H9 (cell line): ENCODE results near the gene BHLHE23. TPM values are rescaled to one million over a fixed set of nuclear protein-coding genes. Genes with fewer than 3 reads are reported as not detected.

Experiments
- DNase-seq: peaks from one replicate; pipeline ENCODE4 v3.0.0-alpha.2; 2017
- H2AFZ ChIP-seq: one replicate; pipeline ENCODE4 v1.6.1; 2013; ENCODE audit warnings: mild to moderate bottlenecking, low read length, control low read depth, moderate library complexity
- H2AK5ac ChIP-seq: 2 replicates; pipeline ENCODE4 v1.6.1; 2013; ENCODE audit warnings: low read length, control low read depth, mixed read lengths; ENCODE audit not compliant: insufficient read length
- H2BK120ac ChIP-seq: one replicate; pipeline ENCODE4 v1.6.1; 2013; ENCODE audit warnings: low read depth, mild to moderate bottlenecking, low read length, control low read depth, inconsistent platforms; ENCODE audit not compliant: poor library complexity, severe bottlenecking
- H2BK12ac ChIP-seq: 2 replicates; pipeline ENCODE4 v1.6.1; 2013; ENCODE audit warnings: low read length, control low read depth, mixed read lengths, low read depth; ENCODE audit not compliant: insufficient read length
- H2BK15ac ChIP-seq: 2 replicates; pipeline ENCODE4 v1.6.1; 2013; ENCODE audit warnings: low read depth, low read length, control low read depth
- H2BK20ac ChIP-seq: one replicate; pipeline ENCODE4 v1.6.1; 2013; ENCODE audit warnings: low read depth, mild to moderate bottlenecking, low read length, control low read depth, inconsistent platforms; ENCODE audit not compliant: poor library complexity, severe bottlenecking
- H2BK5ac ChIP-seq: 2 replicates; pipeline ENCODE4 v1.6.1; 2013; ENCODE audit warnings: low read length, control low read depth, mixed read lengths; ENCODE audit not compliant: insufficient read length
- H3K14ac ChIP-seq: 2 replicates; pipeline ENCODE4 v1.6.1; 2013; ENCODE audit warnings: low read length, control low read depth; ENCODE audit not compliant: insufficient read depth
- H3K18ac ChIP-seq: 2 replicates; pipeline ENCODE4 v1.6.1; 2013; ENCODE audit warnings: low read depth, mild to moderate bottlenecking, mixed read lengths, low read length, control low read depth; ENCODE audit not compliant: insufficient read length
- H3K23ac ChIP-seq: 2 replicates; pipeline ENCODE4 v1.6.1; 2013; ENCODE audit warnings: low read length, control low read depth, mixed read lengths, low read depth; ENCODE audit not compliant: insufficient read length
- H3K23me2 ChIP-seq: 2 replicates; pipeline ENCODE4 v1.6.1; 2013; ENCODE audit warnings: low read depth, mild to moderate bottlenecking, mixed read lengths, low read length, control low read depth; ENCODE audit not compliant: insufficient read length, poor library complexity, severe bottlenecking
- H3K27ac ChIP-seq: 2 replicates; pipeline ENCODE4 v1.5.1; 2013; ENCODE audit warnings: low read length, control low read depth, mixed read lengths, low read depth; ENCODE audit not compliant: insufficient read length
- H3K27me3 ChIP-seq: 2 replicates; pipeline ENCODE4 v1.6.1; 2013; ENCODE audit warnings: low read length, control low read depth, inconsistent platforms; ENCODE audit not compliant: insufficient read depth
- H3K4ac ChIP-seq: 2 replicates; pipeline ENCODE4 v1.6.1; 2013; ENCODE audit warnings: low read depth, mild to moderate bottlenecking, control low read depth, inconsistent platforms, low read length, moderate library complexity
- H3K4me1 ChIP-seq: 2 replicates; pipeline ENCODE4 v1.6.1; 2013; ENCODE audit warnings: low read length, control low read depth, inconsistent platforms; ENCODE audit not compliant: insufficient read depth
- H3K4me2 ChIP-seq: 2 replicates; pipeline ENCODE4 v1.6.1; 2013; ENCODE audit warnings: low read length, control low read depth, mixed read lengths; ENCODE audit not compliant: insufficient read length, insufficient read depth
- H3K56ac ChIP-seq: 2 replicates; pipeline ENCODE4 v1.6.1; 2013; ENCODE audit warnings: low read depth, mild to moderate bottlenecking, mixed read lengths, low read length, control low read depth; ENCODE audit not compliant: insufficient read length
- H3K79me1 ChIP-seq: 2 replicates; pipeline ENCODE4 v1.6.1; 2013; ENCODE audit warnings: low read depth, mild to moderate bottlenecking, moderate library complexity, low read length, control low read depth, inconsistent platforms; ENCODE audit not compliant: insufficient read depth, poor library complexity, severe bottlenecking
- H3K79me2 ChIP-seq: 2 replicates; pipeline ENCODE4 v1.6.1; 2013; ENCODE audit warnings: low read length, control low read depth, inconsistent platforms; ENCODE audit not compliant: insufficient read depth
- H3K9ac ChIP-seq: 2 replicates; pipeline ENCODE4 v1.6.1; 2013; ENCODE audit warnings: low read length, control low read depth, mixed read lengths; ENCODE audit not compliant: insufficient read length; ENCODE audit errors: extremely low read depth
- H3K9me3 ChIP-seq: one replicate; pipeline ENCODE4 v1.6.1; 2013; ENCODE audit warnings: low read depth, low read length, inconsistent platforms; ENCODE audit not compliant: control insufficient read depth
- H3T11ph ChIP-seq: one replicate; pipeline ENCODE4 v1.6.1; 2013; ENCODE audit warnings: mild to moderate bottlenecking, low read length, control low read depth, inconsistent platforms
- H4K20me1 ChIP-seq: one replicate; pipeline ENCODE4 v1.6.1; 2013; ENCODE audit not compliant: control insufficient read depth, insufficient read length, insufficient read depth
- H4K5ac ChIP-seq: 2 replicates; pipeline ENCODE4 v1.6.1; 2013; ENCODE audit warnings: low read depth, mild to moderate bottlenecking, mixed read lengths, low read length, control low read depth; ENCODE audit not compliant: insufficient read length
- H4K8ac ChIP-seq: replicated peaks from 2 replicates; pipeline ENCODE4 v1.6.1; 2013; ENCODE audit warnings: low read length, control low read depth, mixed read lengths, low read depth; ENCODE audit not compliant: insufficient read length
- H4K91ac ChIP-seq: 2 replicates; pipeline ENCODE4 v1.6.1; 2013; ENCODE audit warnings: low read depth, mild to moderate bottlenecking, moderate library complexity, mixed read lengths, low read length, control low read depth; ENCODE audit not compliant: insufficient read length
- H3K27ac Mint-ChIP-seq, 3 experiments: 2 replicates in 2 of 3; 3 replicates in 1 of 3; pipeline ENCODE4 v1.8.0; 2020 to 2021; ENCODE audit warnings: mixed read lengths in 3 of 3, mild to moderate bottlenecking in 1 of 3, moderate library complexity in 1 of 3
- H3K27me3 Mint-ChIP-seq: 2 replicates; pipeline ENCODE4 v1.8.0; 2021; ENCODE audit warnings: low read depth, mild to moderate bottlenecking, moderate library complexity, mixed read lengths
- H3K36me3 Mint-ChIP-seq, 3 experiments: 2 replicates in 2 of 3; 3 replicates in 1 of 3; pipeline ENCODE4 v1.8.0; 2020 to 2021; ENCODE audit warnings: low read depth in 3 of 3, mixed read lengths in 3 of 3; ENCODE audit not compliant: insufficient read depth in 1 of 3
- H3K4me1 Mint-ChIP-seq, 2 experiments: 2 replicates each; pipeline ENCODE4 v1.8.0; 2020; ENCODE audit warnings: mixed read lengths in 2 of 2
- H3K4me3 Mint-ChIP-seq, 2 experiments: 2 replicates in 1 of 2; 3 replicates in 1 of 2; pipeline ENCODE4 v1.8.0; 2020 to 2021; ENCODE audit warnings: mild to moderate bottlenecking in 2 of 2, mixed read lengths in 2 of 2, moderate library complexity in 1 of 2
- H3K9me3 Mint-ChIP-seq, 2 experiments: 2 replicates in 1 of 2; 3 replicates in 1 of 2; pipeline ENCODE4 v1.8.0; 2020; ENCODE audit warnings: mild to moderate bottlenecking in 2 of 2, mixed read lengths in 2 of 2, moderate library complexity in 1 of 2
- CTCF ChIP-seq: fragments of 200-600 bp; sonication (generic); conservative IDR thresholded peaks from 3 replicates; pipeline ENCODE4 v1.8.0; 2021; ENCODE audit warnings: antibody characterized with exemption, mild to moderate bottlenecking
- WGBS: extraction: QIAGEN DNeasy Blood & Tissue Kit; methylation state at CpG from one replicate; pipeline ENCODE4 v1.1.7; 2013; ENCODE audit warnings: missing lambda C conversion rate, low lambda C conversion rate, mixed read lengths; ENCODE audit not compliant: insufficient read length; ENCODE audit errors: extremely low coverage; 5-methylcytosine and 5-hydroxymethylcytosine counted together
- total RNA-seq: library from RNA; stranded (reverse); gene quantifications from 2 replicates; pipeline ENCODE4 v1.2.1, GENCODE V29; 2021

Gene BHLHE23
- total RNA-seq, 1 experiment from 2014 or later, result 0.35 TPM

GRCh38 chr20:62999580-62999979 is 7.2 kb downstream of the BHLHE23 start:
- no peak overlapping the region for H4K5ac ChIP-seq
- H3K18ac ChIP-seq, result no peak overlapping the region
- no peak overlapping the region for H4K91ac ChIP-seq
- H2BK5ac ChIP-seq, result no peak overlapping the region
- H3K27me3 Mint-ChIP-seq, result peaks cover 87% of the 10 kb centered on the region
- no CpG with 5 or more reads among the region's 16 CpGs for WGBS
- no peak overlapping the region for H3T11ph ChIP-seq
- H3K27ac ChIP-seq, result no peak overlapping the region
- H4K20me1 ChIP-seq, result peaks cover 2% of the 10 kb centered on the region
- no peak overlapping the region for H2BK20ac ChIP-seq
- H2AFZ ChIP-seq, result no peak overlapping the region
- peaks cover 18% of the 10 kb centered on the region for H3K27me3 ChIP-seq
- H3K9me3 Mint-ChIP-seq, result peaks cover 0 to 9% of the 10 kb centered on the region in 2 experiments; a peak in 2 of 5 replicates
- no peak overlapping the region for H2BK15ac ChIP-seq
- TF ChIP-seq CTCF, result no peak
- no peak overlapping the region for H2BK120ac ChIP-seq
- H3K14ac ChIP-seq, result no peak overlapping the region
- H3K4me1 Mint-ChIP-seq, result peaks cover 37 to 66% of the 10 kb centered on the region in 2 experiments
- no peak overlapping the region for H3K23ac ChIP-seq
- H3K27ac Mint-ChIP-seq, result no peak overlapping the region
- no peak overlapping the region for H2BK12ac ChIP-seq
- H3K56ac ChIP-seq, result no peak overlapping the region
- H3K4ac ChIP-seq, result no peak overlapping the region
- no peak overlapping the region for H4K8ac ChIP-seq
- H3K4me1 ChIP-seq, result peaks cover 2% of the 10 kb centered on the region; the same call in 1 of the 2 replicates
- no peak overlapping the region for H3K4me3 Mint-ChIP-seq
- H3K23me2 ChIP-seq, result no peaks in the 10 kb centered on the region
- H3K79me2 ChIP-seq, result no peaks in the 10 kb centered on the region
- no peak overlapping the region for H2AK5ac ChIP-seq
- DNase-seq, result no peak
- H3K9me3 ChIP-seq, result no peaks in the 10 kb centered on the region
- H3K36me3 Mint-ChIP-seq, result no peaks in the 10 kb centered on the region
- no peak overlapping the region for H3K9ac ChIP-seq
- H3K79me1 ChIP-seq, result no peaks in the 10 kb centered on the region
- H3K4me2 ChIP-seq, result no peak overlapping the region
